GM20000 (cell line): ENCODE results near the gene CBX6.
"Not testable (repeated sequence)": the region's sequence is repeated elsewhere in the genome, so short reads cannot be mapped to it uniquely, and the experiment has no call there.

Experiments
- DNase-seq: peaks from one replicate; pipeline ENCODE4 v3.0.0; 2012; ENCODE audit warnings: low spot score
- TF ChIP-seq, protein P1 (sequence below): IDR thresholded peaks from 2 replicates; pipeline ENCODE4 v1.5.1; 2012; ENCODE audit warnings: mild to moderate bottlenecking, control low read depth; ENCODE audit errors: extremely low read depth, missing control alignments

Gene CBX6

DNA sequence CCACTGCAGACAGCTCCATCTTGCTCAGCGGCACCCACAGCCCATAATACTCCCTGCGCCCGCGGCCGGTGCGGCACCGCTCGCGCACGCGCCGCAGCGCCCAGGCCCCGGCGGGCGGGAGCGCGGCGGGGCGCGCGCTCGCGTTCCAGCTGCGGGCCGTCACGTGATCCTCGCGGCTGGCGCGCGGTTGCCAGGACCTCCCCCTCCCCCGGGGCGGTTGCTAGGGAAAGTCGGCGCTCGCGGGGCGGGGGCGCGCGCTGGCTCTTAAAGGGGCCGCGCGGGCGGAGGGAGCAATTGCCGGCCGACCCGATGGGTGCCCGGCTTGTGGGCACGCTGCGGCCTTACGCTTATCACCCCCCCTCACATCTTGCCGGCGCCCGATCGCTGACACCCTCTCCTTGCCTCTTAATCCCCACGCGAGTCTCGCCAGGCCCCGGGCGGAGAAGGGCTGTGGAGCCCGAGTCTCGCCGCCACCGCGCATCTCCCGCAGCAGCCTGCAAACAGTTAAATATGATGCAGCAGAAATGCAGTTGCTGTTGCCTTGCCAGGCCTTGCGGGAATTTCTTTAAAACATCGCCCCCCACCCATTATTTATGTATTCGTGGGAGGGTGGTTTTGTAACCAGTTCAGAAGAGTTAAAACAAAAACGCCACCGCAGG, at the start of gene CBX6:
CBX6 (minus strand) TSS at position 45 of the 659 bp plus-strand sequence; CDS start at position 19, 26 bp downstream.
- TF ChIP-seq, protein P1, sequence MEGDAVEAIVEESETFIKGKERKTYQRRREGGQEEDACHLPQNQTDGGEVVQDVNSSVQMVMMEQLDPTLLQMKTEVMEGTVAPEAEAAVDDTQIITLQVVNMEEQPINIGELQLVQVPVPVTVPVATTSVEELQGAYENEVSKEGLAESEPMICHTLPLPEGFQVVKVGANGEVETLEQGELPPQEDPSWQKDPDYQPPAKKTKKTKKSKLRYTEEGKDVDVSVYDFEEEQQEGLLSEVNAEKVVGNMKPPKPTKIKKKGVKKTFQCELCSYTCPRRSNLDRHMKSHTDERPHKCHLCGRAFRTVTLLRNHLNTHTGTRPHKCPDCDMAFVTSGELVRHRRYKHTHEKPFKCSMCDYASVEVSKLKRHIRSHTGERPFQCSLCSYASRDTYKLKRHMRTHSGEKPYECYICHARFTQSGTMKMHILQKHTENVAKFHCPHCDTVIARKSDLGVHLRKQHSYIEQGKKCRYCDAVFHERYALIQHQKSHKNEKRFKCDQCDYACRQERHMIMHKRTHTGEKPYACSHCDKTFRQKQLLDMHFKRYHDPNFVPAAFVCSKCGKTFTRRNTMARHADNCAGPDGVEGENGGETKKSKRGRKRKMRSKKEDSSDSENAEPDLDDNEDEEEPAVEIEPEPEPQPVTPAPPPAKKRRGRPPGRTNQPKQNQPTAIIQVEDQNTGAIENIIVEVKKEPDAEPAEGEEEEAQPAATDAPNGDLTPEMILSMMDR: no peak
- DNase-seq: peak; percentile 99

DNA sequence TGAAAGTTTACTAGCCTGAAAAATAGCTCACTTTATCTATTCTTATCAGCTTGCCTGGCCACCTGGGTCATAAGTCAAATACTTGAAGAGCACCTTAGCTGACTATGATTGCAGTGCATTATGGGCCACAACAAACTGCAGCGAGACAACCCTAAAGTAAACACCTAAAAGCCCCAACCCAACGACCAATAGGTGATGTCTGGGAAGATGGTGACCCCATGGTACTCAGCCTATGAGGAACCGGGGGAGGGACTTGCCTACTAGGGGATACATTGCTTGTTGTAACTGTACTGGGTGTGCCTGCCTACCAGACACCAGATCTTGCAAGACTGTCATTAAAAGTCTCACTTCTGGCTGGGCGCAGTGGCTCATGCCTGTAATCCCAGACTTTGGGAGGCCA, 49.8 kb upstream of the CBX6 start:
- no peak for DNase-seq
- TF ChIP-seq, protein P1: no peak

DNA sequence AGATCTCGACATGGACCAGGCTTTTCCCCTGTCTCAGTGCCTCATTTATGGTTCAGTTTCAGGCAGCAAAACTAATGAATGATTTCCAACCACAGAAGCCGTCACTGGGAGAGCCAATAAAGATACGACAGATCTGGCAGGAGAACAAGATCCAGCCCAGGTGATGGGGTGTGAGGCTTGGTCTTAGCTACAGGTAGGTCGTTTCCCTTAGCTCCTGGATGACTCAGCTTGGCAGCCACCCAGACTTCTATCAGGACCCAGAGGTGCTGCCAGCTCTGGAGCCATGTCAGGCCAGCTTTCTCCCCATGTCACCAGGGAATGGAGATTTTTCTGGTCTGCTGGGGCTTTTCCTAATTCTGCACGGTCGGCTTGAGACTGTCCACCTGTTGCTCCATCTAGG, 49.1 kb upstream of the CBX6 start:
- DNase-seq: no peak
- TF ChIP-seq, protein P1: no peak

DNA sequence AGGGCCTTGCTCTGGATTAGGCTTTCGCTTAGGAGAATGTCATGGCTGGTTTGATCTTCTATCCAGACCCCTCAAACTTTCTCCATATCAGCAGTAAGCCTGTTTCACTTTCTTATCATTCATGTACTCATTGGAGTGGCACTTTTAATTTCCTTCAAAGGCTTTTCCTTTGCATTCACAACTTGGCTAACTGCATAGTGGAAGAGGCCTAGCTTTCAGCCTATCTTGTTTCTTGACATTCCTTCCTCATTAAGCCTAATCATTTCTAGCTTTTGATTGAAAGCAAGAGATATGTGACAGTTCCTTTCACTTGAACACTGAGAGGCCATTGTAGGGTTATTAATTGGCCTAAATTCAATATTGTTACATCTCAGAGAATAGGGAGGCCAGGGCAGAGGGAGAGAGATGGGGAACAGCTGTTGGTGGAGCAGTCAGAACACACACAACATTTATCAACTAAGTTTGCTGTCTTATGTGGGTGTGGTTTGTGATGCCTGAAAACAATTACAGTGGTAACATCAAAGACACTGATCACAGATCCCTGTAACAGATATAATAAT, 47.7 kb upstream of the CBX6 start:
- TF ChIP-seq, protein P1: no peak
- no peak for DNase-seq

DNA sequence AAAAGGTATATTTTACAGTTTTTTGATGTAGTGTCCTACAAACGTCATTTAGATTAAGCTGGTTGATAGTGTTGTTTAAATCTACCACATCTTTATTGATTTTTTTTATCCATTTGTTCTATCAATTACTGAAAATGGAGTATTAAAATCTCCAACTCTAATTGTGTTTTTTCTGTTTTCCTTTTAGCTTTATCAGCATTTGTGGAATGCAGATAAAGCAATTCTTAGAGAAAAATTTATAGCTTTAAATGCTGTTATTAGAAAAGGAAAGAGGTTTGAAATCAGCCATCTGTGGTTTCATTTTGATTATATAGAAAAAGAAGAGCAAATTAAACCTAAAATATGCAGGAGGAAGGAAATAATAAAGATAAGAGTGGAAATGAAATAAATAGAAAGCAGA, 39.4 kb upstream of the CBX6 start:
- TF ChIP-seq, protein P1: no peak
- DNase-seq: no peak

DNA sequence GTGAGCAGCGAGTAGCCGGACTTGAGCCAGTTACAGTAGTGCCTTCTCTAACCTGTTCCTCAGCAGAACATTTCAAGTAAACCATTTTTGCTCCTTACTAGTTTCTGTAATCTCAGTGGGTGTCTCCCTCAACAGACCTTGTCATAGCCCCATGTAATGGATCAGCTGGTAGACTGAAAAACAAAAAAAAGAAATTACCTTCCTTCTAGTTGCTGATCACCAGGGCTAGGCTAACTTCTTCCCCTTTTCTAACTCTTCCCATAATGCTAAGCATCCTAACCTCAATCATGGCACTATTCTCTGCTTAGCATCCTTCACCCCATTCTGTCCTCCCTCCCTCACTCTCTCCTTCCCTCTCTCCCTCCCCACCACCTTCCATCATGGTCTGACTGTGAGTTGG, 35.8 kb upstream of the CBX6 start:
- DNase-seq: no peak
- TF ChIP-seq, protein P1: no peak

DNA sequence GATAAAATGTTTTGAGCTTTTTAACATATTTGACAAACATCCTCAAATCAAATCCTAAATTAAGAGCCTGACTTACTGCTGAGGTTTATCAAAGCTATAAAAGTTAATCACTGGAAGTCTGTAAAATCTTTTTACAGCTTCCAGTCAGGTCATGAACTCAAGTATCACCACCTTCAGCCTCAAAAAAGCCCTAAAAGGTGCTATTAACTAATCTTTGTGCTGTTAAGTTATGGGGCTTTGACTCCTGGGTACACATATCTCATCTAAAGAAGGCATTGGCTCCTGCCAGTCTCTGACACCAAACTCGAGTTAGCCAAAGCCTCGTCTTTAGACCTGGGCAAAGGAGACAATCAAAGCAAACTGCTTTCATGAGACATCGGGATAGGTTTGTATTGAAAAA, 34.0 kb upstream of the CBX6 start:
- TF ChIP-seq, protein P1: no peak
- DNase-seq: no peak

DNA sequence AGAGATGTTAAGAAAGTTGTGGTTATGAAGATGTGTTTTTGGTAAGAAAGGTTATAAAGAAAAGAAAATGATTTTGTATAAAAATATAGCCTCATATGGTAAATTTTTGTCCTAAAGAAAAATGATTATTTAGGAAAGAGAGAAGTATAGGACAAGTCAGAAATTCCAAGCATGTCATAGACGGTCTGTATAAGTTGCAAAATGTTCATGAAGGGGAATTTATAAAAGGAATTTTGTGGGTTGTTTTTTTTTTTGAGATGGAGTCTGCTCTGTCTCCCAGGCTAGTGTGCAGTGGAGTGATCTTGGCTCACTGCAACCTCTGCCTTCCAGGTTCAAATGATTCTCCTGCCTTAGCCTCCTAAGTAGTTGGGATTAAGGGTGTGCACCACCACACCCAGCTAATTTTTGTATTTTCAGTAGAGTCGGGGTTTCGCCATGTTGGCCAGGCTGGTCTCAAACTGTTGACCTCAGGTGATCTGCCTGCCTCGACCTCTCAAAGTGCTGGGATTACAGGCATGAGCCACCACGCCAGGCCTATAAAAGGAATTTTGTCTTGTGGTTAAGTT, 32.1 kb upstream of the CBX6 start:
- not testable (repeated sequence) for DNase-seq
